ENCODE results near the gene TRMT112. TPM values are rescaled to one million over a fixed set of nuclear protein-coding genes. Genes with fewer than 3 reads are reported as not detected.

Gene TRMT112
- total RNA-seq, 1 donor: 177 TPM

GRCh38 chr11:64296236-64296635 lies 21.1 kb downstream of the TRMT112 start:
- DNase-seq (ENCODE audit: low read depth): no peak
- H3K4me3 ChIP-seq (ENCODE audit: low read depth, low read length): no peak overlapping the region
- no peak for TF ChIP-seq CTCF (IDR thresholded peaks at IDR 0.05; ENCODE audit: insufficient read depth, low read length)

GRCh38 chr11:64295760-64296159 lies 21.6 kb downstream of the TRMT112 start:
- no peak overlapping the region for H3K4me3 ChIP-seq (ENCODE audit: low read depth, low read length)
- no peak for TF ChIP-seq CTCF (IDR thresholded peaks at IDR 0.05; ENCODE audit: insufficient read depth, low read length)
- DNase-seq (ENCODE audit: low read depth): no peak

DNA sequence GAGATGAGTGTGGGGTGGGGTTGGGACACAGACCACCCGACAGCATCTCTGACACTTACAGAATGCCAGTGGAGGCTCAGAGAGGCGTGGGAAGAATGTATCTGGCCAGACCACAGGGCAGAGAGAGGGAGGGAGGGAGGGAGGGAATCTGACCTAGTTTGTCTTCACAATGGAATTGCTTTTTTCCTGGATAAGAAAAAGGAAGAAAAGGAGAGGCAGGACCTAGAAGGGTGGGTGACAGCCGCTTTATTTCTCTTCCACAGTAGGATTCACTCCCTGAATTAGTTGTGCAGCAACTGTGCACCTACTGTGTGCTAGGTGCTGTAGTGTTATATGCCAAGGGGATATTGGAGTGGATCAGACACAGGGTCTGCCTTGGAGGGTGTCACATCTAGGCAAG lies 22.6 kb downstream of the TRMT112 start:
- TF ChIP-seq CTCF (IDR thresholded peaks at IDR 0.05; ENCODE audit: insufficient read depth, low read length): no peak
- DNase-seq (ENCODE audit: low read depth): no peak
- H3K4me3 ChIP-seq (ENCODE audit: low read depth, low read length): no peak overlapping the region

GRCh38 chr11:64292460-64293254 lies 24.7 kb downstream of the TRMT112 start:
- no peak for DNase-seq (ENCODE audit: low read depth)
- H3K4me3 ChIP-seq (ENCODE audit: low read depth, low read length): peak overlapping the region; percentile 13
- TF ChIP-seq CTCF (IDR thresholded peaks at IDR 0.05; ENCODE audit: insufficient read depth, low read length): no peak

DNA sequence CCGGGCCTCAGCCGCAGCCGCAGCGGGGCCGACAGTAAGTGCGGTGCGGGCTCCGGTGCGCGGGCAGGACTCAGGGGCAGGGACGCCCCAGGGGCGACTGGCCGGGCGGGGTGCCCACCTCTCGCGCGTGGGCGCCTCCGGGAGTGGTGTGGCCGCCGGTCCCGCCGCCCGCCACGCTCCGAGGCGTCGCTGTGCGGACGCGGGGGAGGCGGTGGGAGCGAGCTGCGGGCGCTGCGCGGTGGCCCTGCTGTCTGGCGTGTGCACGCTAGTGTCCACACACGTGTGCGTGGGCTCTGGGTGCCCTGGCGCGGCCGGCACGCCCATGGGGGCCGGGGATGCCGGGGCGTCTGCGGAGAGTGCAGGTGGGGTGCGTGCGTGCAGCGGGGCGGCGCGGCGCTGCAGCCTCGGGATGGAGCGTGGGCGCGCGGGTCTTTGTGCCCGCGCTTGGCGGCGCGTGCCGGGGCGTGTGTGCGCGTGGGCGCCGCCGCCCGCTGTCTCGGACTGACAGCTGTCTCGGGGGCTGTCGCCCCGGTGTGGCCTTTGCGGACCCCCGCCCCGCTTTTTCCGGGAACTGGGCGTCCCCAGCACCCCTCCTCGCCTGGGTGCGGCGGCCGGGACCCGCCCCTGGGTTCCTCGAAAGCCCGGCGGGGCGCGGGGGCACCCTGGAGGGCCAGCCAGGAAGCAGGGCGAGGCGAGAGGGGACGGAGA lies 25.5 kb downstream of the TRMT112 start:
- no peak for DNase-seq (ENCODE audit: low read depth)
- H3K4me3 ChIP-seq (ENCODE audit: low read depth, low read length): peak overlapping the region; percentile 40
- TF ChIP-seq CTCF (IDR thresholded peaks at IDR 0.05; ENCODE audit: insufficient read depth, low read length): no peak

GRCh38 chr11:64291262-64291751 lies 26.1 kb downstream of the TRMT112 start, which contains the start of gene KCNK4:
TSS of gene KCNK4 (plus strand) at chr11:64291302. CDS start at chr11:64293019, 1,717 bp downstream.
- no peak for DNase-seq (ENCODE audit: low read depth)
- peak within 1 kb of the TSS; percentile 40 for H3K4me3 ChIP-seq (ENCODE audit: low read depth, low read length)
- TF ChIP-seq CTCF (IDR thresholded peaks at IDR 0.05; ENCODE audit: insufficient read depth, low read length): no peak

All from fibroblast of the aortic adventitia (primary cell).